HCT116 (cell line): ENCODE measurements around the gene INTS1. TPM values are rescaled to one million over a fixed set of nuclear protein-coding genes. Genes with fewer than 3 reads are reported as not detected.

ENCODE experiments used
- ATAC-seq: fragments of 200-7000 bp; cut with Tn5 transposase; 2 replicates; pipeline ENCODE4 v1.9.1; 2020; ENCODE audit warnings: mild to moderate bottlenecking, moderate library complexity
- BruUV-seq: library from RNA; stranded (reverse); fragments of 400-500 nt; replicated peaks from 2 replicates; lab custom pipeline; 2021; lab: Mats Ljungman, UMichigan
- CTCF ChIA-PET: fragments of 300-600 bp; sonication (Branson Sonifier 250); formaldehyde crosslinking; loops from one replicate; lab custom pipeline; 2021; ENCODE audit warnings: antibody characterized with exemption; lab: Charles Lee
- POLR2A ChIA-PET: fragments of 300-600, 350-600 bp; sonication (Branson Sonifier 250); formaldehyde crosslinking; loops from one replicate; lab custom pipeline; 2021; ENCODE audit warnings: antibody characterized with exemption; lab: Charles Lee
- RAD21 ChIA-PET, 2 experiments: fragments of 300-600 bp; sonication (Branson Sonifier 250); formaldehyde crosslinking; loops; one replicate each; lab custom pipeline; 2023; ENCODE audit warnings: low total read pairs in 2 of 2; ENCODE audit not compliant: uncharacterized antibody in 2 of 2, unreplicated experiment in 2 of 2, low non-redundant PET in 1 of 2; lab: Charles Lee
- DNase-seq: peaks from one replicate; pipeline ENCODE4 v3.0.0-alpha.2; 2010; ENCODE audit warnings: low read depth, low spot score
- H2AFZ ChIP-seq: fragments of 200-600 bp; shearing (Covaris generic), sonication (generic); 2 replicates; pipeline ENCODE4 v1.6.1; 2017; ENCODE audit warnings: low read depth, mixed run types, mixed read lengths, antibody characterized with exemption, low read length; ENCODE audit not compliant: poor library complexity, severe bottlenecking
- H3K27ac ChIP-seq: 2 replicates; pipeline ENCODE4 v1.5.1; 2012; ENCODE audit warnings: low read depth, low read length
- H3K27me3 ChIP-seq: fragments of 200-600 bp; sonication (generic); 2 replicates; pipeline ENCODE4 v1.6.1; 2016; ENCODE audit warnings: mixed run types, low read length, mixed read lengths; ENCODE audit not compliant: insufficient read depth
- H3K36me3 ChIP-seq, 2 experiments: fragments of 200-500 bp in 1 of 2; fragments of 200-600 bp in 1 of 2; sonication (Bioruptor generic) in 1 of 2; sonication (generic) in 1 of 2; 2 replicates each; pipeline versions ENCODE4 v1.5.1 to v1.6.1; 2014 to 2016; ENCODE audit warnings: low read length in 2 of 2, inconsistent platforms in 1 of 2, mixed read lengths in 1 of 2, mixed run types in 1 of 2; ENCODE audit not compliant: insufficient read depth in 2 of 2, control insufficient read depth in 1 of 2
- H3K4me1 ChIP-seq, 2 experiments: fragments of 200-600 bp in 1 of 2; sonication (generic) in 1 of 2; 2 replicates each; pipeline versions ENCODE4 v1.5.1 to v1.6.1; 2012 to 2017; ENCODE audit warnings: low read length in 2 of 2, inconsistent platforms in 1 of 2, mild to moderate bottlenecking in 1 of 2, mixed read lengths in 1 of 2, mixed run types in 1 of 2, moderate library complexity in 1 of 2; ENCODE audit not compliant: insufficient read depth in 2 of 2, control insufficient read depth in 1 of 2
- H3K4me2 ChIP-seq: fragments of 200-600 bp; sonication (generic); 2 replicates; pipeline ENCODE4 v1.6.1; 2017; ENCODE audit warnings: mixed run types, low read length, mixed read lengths
- H3K4me3 ChIP-seq, 2 experiments: fragments of 200-600 bp in 1 of 2; sonication (generic) in 1 of 2; replicated peaks in 1 of 2; 2 replicates each; pipeline ENCODE4 v1.5.1; 2011 to 2016; ENCODE audit warnings: low read length in 2 of 2, control low read depth in 1 of 2, low read depth in 1 of 2, mild to moderate bottlenecking in 1 of 2, mixed read lengths in 1 of 2, mixed run types in 1 of 2
- H3K79me2 ChIP-seq: fragments of 200-600 bp; sonication (generic); 2 replicates; pipeline ENCODE4 v1.6.1; 2017; ENCODE audit warnings: mild to moderate bottlenecking, mixed run types, low read length, moderate library complexity, mixed read lengths; ENCODE audit not compliant: insufficient read depth
- H3K9ac ChIP-seq: fragments of 200-600 bp; sonication (generic); 2 replicates; pipeline ENCODE4 v1.6.1; 2016; ENCODE audit warnings: low read length, mixed read lengths
- H3K9me2 ChIP-seq: fragments of 200-600 bp; sonication (generic), shearing (Covaris generic); 2 replicates; pipeline ENCODE4 v1.6.1; 2017; ENCODE audit warnings: mixed run types, mild to moderate bottlenecking, moderate library complexity; ENCODE audit not compliant: insufficient read depth
- H3K9me3 ChIP-seq, 2 experiments: fragments of 200-500 bp in 1 of 2; fragments of 200-600 bp in 1 of 2; sonication (Bioruptor generic) in 1 of 2; sonication (generic) in 1 of 2; 2 replicates each; pipeline ENCODE4 v1.6.1; 2014 to 2017; ENCODE audit warnings: low read length in 2 of 2, mixed read lengths in 2 of 2, inconsistent platforms in 1 of 2, low read depth in 1 of 2, mild to moderate bottlenecking in 1 of 2, mixed run types in 1 of 2, moderate library complexity in 1 of 2; ENCODE audit not compliant: control insufficient read depth in 1 of 2, insufficient read depth in 1 of 2
- H4K20me1 ChIP-seq: fragments of 200-600 bp; sonication (generic), shearing (Covaris generic); 2 replicates; pipeline ENCODE4 v1.6.1; 2017; ENCODE audit warnings: mixed run types, mild to moderate bottlenecking, moderate library complexity; ENCODE audit not compliant: insufficient read depth
- CEBPB ChIP-seq: IDR thresholded peaks from 2 replicates; pipeline ENCODE4 v1.6.1; 2012; ENCODE audit warnings: low read depth
- EGR1 ChIP-seq: IDR thresholded peaks from 2 replicates; pipeline ENCODE4 v1.6.1; 2012; ENCODE audit warnings: low read depth
- EZH2phosphoT487 ChIP-seq: fragments of 200-600 bp; IDR thresholded peaks from 2 replicates; pipeline ENCODE4 v1.6.1; 2018; ENCODE audit warnings: antibody characterized with exemption, borderline replicate concordance
- POLR2A ChIP-seq: IDR thresholded peaks from 2 replicates; pipeline ENCODE4 v1.7.0; 2011; ENCODE audit warnings: borderline replicate concordance; ENCODE audit not compliant: insufficient read depth, insufficient read length; ENCODE audit errors: extremely low read depth
- POLR2AphosphoS5 ChIP-seq: IDR thresholded peaks from 2 replicates; pipeline ENCODE4 v1.6.1; 2011; ENCODE audit warnings: mild to moderate bottlenecking, low read depth, low read length, moderate library complexity
- RAD21 ChIP-seq: IDR thresholded peaks from 2 replicates; pipeline ENCODE4 v1.6.1; 2012; ENCODE audit warnings: low read depth, mild to moderate bottlenecking
- SP1 ChIP-seq: IDR thresholded peaks from 2 replicates; pipeline ENCODE4 v1.6.1; 2012; ENCODE audit warnings: low read depth
- TCF7L2 ChIP-seq: IDR thresholded peaks from 2 replicates; pipeline ENCODE4 v1.7.0; 2011; ENCODE audit warnings: borderline replicate concordance, inconsistent platforms; ENCODE audit not compliant: insufficient read depth, insufficient read length; ENCODE audit errors: extremely low read depth
- ZBTB33 ChIP-seq: IDR thresholded peaks from 2 replicates; pipeline ENCODE4 v1.6.1; 2011; ENCODE audit warnings: mild to moderate bottlenecking, low read length, moderate library complexity; ENCODE audit not compliant: insufficient replicate concordance; ENCODE audit errors: extremely low read depth
- intact Hi-C: fragments of 100-400 bp; cut with micrococcal nuclease; formaldehyde crosslinking; loops from 2 replicates; pipeline ENCODE4 v1.10.0; 2022
- total RNA-seq: library from RNA; stranded (reverse); gene quantifications from one replicate; pipeline ENCODE4 v1.2.1, GENCODE V29; 2021; ENCODE audit not compliant: unreplicated experiment
- TF ChIP-seq, protein P1 (sequence below), 3 experiments: fragments of 200-600 bp in 1 of 3; sonication (generic) in 1 of 3; IDR thresholded peaks in 2 of 3; conservative IDR thresholded peaks in 1 of 3; 2 replicates each; pipeline ENCODE4 v1.5.1; 2012 to 2017; ENCODE audit warnings: low read depth in 2 of 3, low read length in 2 of 3, antibody characterized with exemption in 1 of 3, borderline replicate concordance in 1 of 3, control low read depth in 1 of 3, mild to moderate bottlenecking in 1 of 3, mixed read lengths in 1 of 3, mixed run types in 1 of 3, moderate library complexity in 1 of 3; ENCODE audit not compliant: insufficient read depth in 1 of 3

INTS1 gene
- total RNA-seq, 1 experiment from 2014 or later, result 167 TPM

DNA sequence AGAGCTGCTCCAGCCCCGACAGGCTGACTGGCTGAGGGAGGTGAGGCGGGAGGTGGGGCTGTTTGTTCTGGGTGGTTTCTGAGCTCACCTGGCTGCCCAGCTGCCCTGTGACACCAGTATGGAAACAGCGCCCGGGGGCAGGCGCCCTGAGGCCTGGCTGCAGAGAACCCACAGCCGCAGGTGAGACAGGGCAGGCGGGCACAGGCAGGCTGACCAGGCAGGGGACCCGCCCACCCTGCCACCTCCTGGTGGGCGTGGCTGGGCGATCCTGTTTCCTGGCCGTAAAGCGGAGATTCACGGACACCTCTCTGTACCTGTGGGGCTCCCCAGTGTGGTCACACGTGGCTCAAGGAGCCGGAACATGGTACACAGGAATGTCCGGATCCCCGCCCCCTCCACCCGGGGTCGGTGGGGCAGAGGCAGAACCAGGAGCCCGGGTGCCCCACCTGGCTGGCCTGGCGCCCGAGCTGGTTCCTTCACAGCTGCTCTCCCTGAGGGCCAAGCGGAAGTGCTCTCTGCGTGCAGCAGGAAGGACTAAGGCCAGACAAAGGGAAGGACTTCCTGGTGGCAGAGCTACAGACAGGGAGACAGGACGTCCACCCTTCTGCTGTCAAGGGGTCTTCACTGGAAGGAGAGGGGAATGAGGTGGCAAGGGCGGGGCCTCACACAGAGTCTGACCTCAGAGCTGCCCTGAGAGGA, 48.8 kb downstream of the INTS1 start:
- ChIA-PET RAD21 (no interaction called here), CTCF (interaction anchor here (1.0 to 1.4 kb wide), 4 partner anchors 19 to 278 kb away, joined by 3 to 4 read pairs (median 4); no protein-coding TSS in a partner anchor), POLR2A (no interaction called here)
- ATAC-seq (peak; percentile 51), DNase-seq (peak; percentile 63)
- H3K9ac ChIP-seq, result peak overlapping the region; percentile 65
- peaks cover 37 to 48% of the 10 kb centered on the region in 2 experiments for H3K4me1 ChIP-seq
- no peaks in the 10 kb centered on the region for H3K9me2 ChIP-seq
- H3K36me3 ChIP-seq, result no peaks in the 10 kb centered on the region; a peak in 1 of 4 replicates
- H2AFZ ChIP-seq, result no peak overlapping the region
- peak overlapping the region; percentile 97 for H3K4me2 ChIP-seq
- H3K4me3 ChIP-seq, result peak overlapping the region; percentile 51 to 63
- H3K27me3 ChIP-seq, result no peaks in the 10 kb centered on the region
- H3K9me3 ChIP-seq, result no peaks in the 10 kb centered on the region
- H3K27ac ChIP-seq, result peak overlapping the region; percentile 75
- peaks cover 83% of the 10 kb centered on the region for H3K79me2 ChIP-seq
- no peaks in the 10 kb centered on the region for H4K20me1 ChIP-seq
- intact Hi-C loops, result no loop called here
- BruUV-seq, result no TSS peak
- TF ChIP-seq EGR1 (no peak), POLR2A (peak; percentile 30), RAD21 (no peak), CEBPB (no peak), EZH2phosphoT487 (no peak), POLR2AphosphoS5 (peak; percentile 72), TCF7L2 (no peak), ZBTB33 (no peak), SP1 (no peak)
- TF ChIP-seq, protein P1, sequence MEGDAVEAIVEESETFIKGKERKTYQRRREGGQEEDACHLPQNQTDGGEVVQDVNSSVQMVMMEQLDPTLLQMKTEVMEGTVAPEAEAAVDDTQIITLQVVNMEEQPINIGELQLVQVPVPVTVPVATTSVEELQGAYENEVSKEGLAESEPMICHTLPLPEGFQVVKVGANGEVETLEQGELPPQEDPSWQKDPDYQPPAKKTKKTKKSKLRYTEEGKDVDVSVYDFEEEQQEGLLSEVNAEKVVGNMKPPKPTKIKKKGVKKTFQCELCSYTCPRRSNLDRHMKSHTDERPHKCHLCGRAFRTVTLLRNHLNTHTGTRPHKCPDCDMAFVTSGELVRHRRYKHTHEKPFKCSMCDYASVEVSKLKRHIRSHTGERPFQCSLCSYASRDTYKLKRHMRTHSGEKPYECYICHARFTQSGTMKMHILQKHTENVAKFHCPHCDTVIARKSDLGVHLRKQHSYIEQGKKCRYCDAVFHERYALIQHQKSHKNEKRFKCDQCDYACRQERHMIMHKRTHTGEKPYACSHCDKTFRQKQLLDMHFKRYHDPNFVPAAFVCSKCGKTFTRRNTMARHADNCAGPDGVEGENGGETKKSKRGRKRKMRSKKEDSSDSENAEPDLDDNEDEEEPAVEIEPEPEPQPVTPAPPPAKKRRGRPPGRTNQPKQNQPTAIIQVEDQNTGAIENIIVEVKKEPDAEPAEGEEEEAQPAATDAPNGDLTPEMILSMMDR (IDR thresholded peaks at IDR 0.05 in 2 of 3, conservative IDR thresholded peaks at IDR 0.05 in 1 of 3; ENCODE audit: borderline replicate concordance in 1 of 3, insufficient read depth in 1 of 3, low read depth in 2 of 3, low read length in 2 of 3), result no peak
